HCT116 (cell line): Measurements from ENCODE around the gene MNX1. TPM values are rescaled to one million over a fixed set of nuclear protein-coding genes. Genes with fewer than 3 reads are reported as not detected.

Experiments used
- ATAC-seq: fragments of 200-7000 bp; cut with Tn5 transposase; 2 replicates; pipeline ENCODE4 v1.9.1; 2020; ENCODE audit warnings: mild to moderate bottlenecking, moderate library complexity
- BruUV-seq: library from RNA; stranded (reverse); fragments of 400-500 nt; replicated peaks from 2 replicates; lab custom pipeline; 2021; lab: Mats Ljungman, UMichigan
- CTCF ChIA-PET: fragments of 300-600 bp; sonication (Branson Sonifier 250); formaldehyde crosslinking; loops from one replicate; lab custom pipeline; 2021; ENCODE audit warnings: antibody characterized with exemption; lab: Charles Lee
- POLR2A ChIA-PET: fragments of 300-600, 350-600 bp; sonication (Branson Sonifier 250); formaldehyde crosslinking; loops from one replicate; lab custom pipeline; 2021; ENCODE audit warnings: antibody characterized with exemption; lab: Charles Lee
- RAD21 ChIA-PET, 2 experiments: fragments of 300-600 bp; sonication (Branson Sonifier 250); formaldehyde crosslinking; loops; one replicate each; lab custom pipeline; 2023; ENCODE audit warnings: low total read pairs in 2 of 2; ENCODE audit not compliant: uncharacterized antibody in 2 of 2, unreplicated experiment in 2 of 2, low non-redundant PET in 1 of 2; lab: Charles Lee
- DNase-seq: peaks from one replicate; pipeline ENCODE4 v3.0.0-alpha.2; 2010; ENCODE audit warnings: low read depth, low spot score
- H2AFZ ChIP-seq: fragments of 200-600 bp; shearing (Covaris generic), sonication (generic); 2 replicates; pipeline ENCODE4 v1.6.1; 2017; ENCODE audit warnings: low read depth, mixed run types, mixed read lengths, antibody characterized with exemption, low read length; ENCODE audit not compliant: poor library complexity, severe bottlenecking
- H3K27ac ChIP-seq: 2 replicates; pipeline ENCODE4 v1.5.1; 2012; ENCODE audit warnings: low read depth, low read length
- H3K27me3 ChIP-seq: fragments of 200-600 bp; sonication (generic); 2 replicates; pipeline ENCODE4 v1.6.1; 2016; ENCODE audit warnings: mixed run types, low read length, mixed read lengths; ENCODE audit not compliant: insufficient read depth
- H3K36me3 ChIP-seq, 2 experiments: fragments of 200-500 bp in 1 of 2; fragments of 200-600 bp in 1 of 2; sonication (Bioruptor generic) in 1 of 2; sonication (generic) in 1 of 2; 2 replicates each; pipeline versions ENCODE4 v1.5.1 to v1.6.1; 2014 to 2016; ENCODE audit warnings: low read length in 2 of 2, inconsistent platforms in 1 of 2, mixed read lengths in 1 of 2, mixed run types in 1 of 2; ENCODE audit not compliant: insufficient read depth in 2 of 2, control insufficient read depth in 1 of 2
- H3K4me1 ChIP-seq, 2 experiments: fragments of 200-600 bp in 1 of 2; sonication (generic) in 1 of 2; 2 replicates each; pipeline versions ENCODE4 v1.5.1 to v1.6.1; 2012 to 2017; ENCODE audit warnings: low read length in 2 of 2, inconsistent platforms in 1 of 2, mild to moderate bottlenecking in 1 of 2, mixed read lengths in 1 of 2, mixed run types in 1 of 2, moderate library complexity in 1 of 2; ENCODE audit not compliant: insufficient read depth in 2 of 2, control insufficient read depth in 1 of 2
- H3K4me2 ChIP-seq: fragments of 200-600 bp; sonication (generic); 2 replicates; pipeline ENCODE4 v1.6.1; 2017; ENCODE audit warnings: mixed run types, low read length, mixed read lengths
- H3K4me3 ChIP-seq, 2 experiments: fragments of 200-600 bp in 1 of 2; sonication (generic) in 1 of 2; replicated peaks in 1 of 2; 2 replicates each; pipeline ENCODE4 v1.5.1; 2011 to 2016; ENCODE audit warnings: low read length in 2 of 2, control low read depth in 1 of 2, low read depth in 1 of 2, mild to moderate bottlenecking in 1 of 2, mixed read lengths in 1 of 2, mixed run types in 1 of 2
- H3K79me2 ChIP-seq: fragments of 200-600 bp; sonication (generic); 2 replicates; pipeline ENCODE4 v1.6.1; 2017; ENCODE audit warnings: mild to moderate bottlenecking, mixed run types, low read length, moderate library complexity, mixed read lengths; ENCODE audit not compliant: insufficient read depth
- H3K9ac ChIP-seq: fragments of 200-600 bp; sonication (generic); 2 replicates; pipeline ENCODE4 v1.6.1; 2016; ENCODE audit warnings: low read length, mixed read lengths
- H3K9me2 ChIP-seq: fragments of 200-600 bp; sonication (generic), shearing (Covaris generic); 2 replicates; pipeline ENCODE4 v1.6.1; 2017; ENCODE audit warnings: mixed run types, mild to moderate bottlenecking, moderate library complexity; ENCODE audit not compliant: insufficient read depth
- H3K9me3 ChIP-seq, 2 experiments: fragments of 200-500 bp in 1 of 2; fragments of 200-600 bp in 1 of 2; sonication (Bioruptor generic) in 1 of 2; sonication (generic) in 1 of 2; 2 replicates each; pipeline ENCODE4 v1.6.1; 2014 to 2017; ENCODE audit warnings: low read length in 2 of 2, mixed read lengths in 2 of 2, inconsistent platforms in 1 of 2, low read depth in 1 of 2, mild to moderate bottlenecking in 1 of 2, mixed run types in 1 of 2, moderate library complexity in 1 of 2; ENCODE audit not compliant: control insufficient read depth in 1 of 2, insufficient read depth in 1 of 2
- H4K20me1 ChIP-seq: fragments of 200-600 bp; sonication (generic), shearing (Covaris generic); 2 replicates; pipeline ENCODE4 v1.6.1; 2017; ENCODE audit warnings: mixed run types, mild to moderate bottlenecking, moderate library complexity; ENCODE audit not compliant: insufficient read depth
- ATF3 ChIP-seq: IDR thresholded peaks from 2 replicates; pipeline ENCODE4 v1.6.1; 2012
- CBX3 ChIP-seq: IDR thresholded peaks from 2 replicates; pipeline ENCODE4 v1.6.1; 2012; ENCODE audit warnings: low read depth
- EGR1 ChIP-seq: IDR thresholded peaks from 2 replicates; pipeline ENCODE4 v1.6.1; 2012; ENCODE audit warnings: low read depth
- EZH2phosphoT487 ChIP-seq: fragments of 200-600 bp; IDR thresholded peaks from 2 replicates; pipeline ENCODE4 v1.6.1; 2018; ENCODE audit warnings: antibody characterized with exemption, borderline replicate concordance
- FOSL1 ChIP-seq: IDR thresholded peaks from 2 replicates; pipeline ENCODE4 v1.6.1; 2012; ENCODE audit warnings: low read depth
- MAX ChIP-seq: IDR thresholded peaks from 2 replicates; pipeline ENCODE4 v1.6.1; 2012
- POLR2AphosphoS5 ChIP-seq: IDR thresholded peaks from 2 replicates; pipeline ENCODE4 v1.6.1; 2011; ENCODE audit warnings: mild to moderate bottlenecking, low read depth, low read length, moderate library complexity
- RAD21 ChIP-seq: IDR thresholded peaks from 2 replicates; pipeline ENCODE4 v1.6.1; 2012; ENCODE audit warnings: low read depth, mild to moderate bottlenecking
- SIN3A ChIP-seq: IDR thresholded peaks from 2 replicates; pipeline ENCODE4 v1.6.1; 2012; ENCODE audit warnings: low read depth
- SRF ChIP-seq: IDR thresholded peaks from 2 replicates; pipeline ENCODE4 v1.6.1; 2012; ENCODE audit warnings: low read depth
- ZFX ChIP-seq: fragments of 450-650 bp; IDR thresholded peaks from 2 replicates; pipeline ENCODE4 v1.6.1; 2017
- ZNF274 ChIP-seq: fragments of 200-500 bp; sonication (Bioruptor generic); IDR thresholded peaks from 2 replicates; pipeline ENCODE4 v1.6.1; 2014; ENCODE audit warnings: mild to moderate bottlenecking, low read depth, low read length, inconsistent platforms
- intact Hi-C: fragments of 100-400 bp; cut with micrococcal nuclease; formaldehyde crosslinking; loops from 2 replicates; pipeline ENCODE4 v1.10.0; 2022
- total RNA-seq: library from RNA; stranded (reverse); gene quantifications from one replicate; pipeline ENCODE4 v1.2.1, GENCODE V29; 2021; ENCODE audit not compliant: unreplicated experiment
- TF ChIP-seq, protein P1 (sequence below): IDR thresholded peaks from 2 replicates; pipeline ENCODE4 v1.6.1; 2012; ENCODE audit warnings: low read depth

MNX1 gene
- total RNA-seq, 1 experiment from 2014 or later, result 7.7 TPM

- H3K36me3 ChIP-seq, result no peaks in the 10 kb centered on the region
- DNase-seq, result no peak
- peaks cover 0 to 9% of the 10 kb centered on the region in 2 experiments; a peak in 1 of 4 replicates for H3K9me3 ChIP-seq
- no peak overlapping the region for H3K4me2 ChIP-seq
- no peaks in the 10 kb centered on the region for H4K20me1 ChIP-seq
- intact Hi-C loops, result no loop called here
- H3K27me3 ChIP-seq, result no peaks in the 10 kb centered on the region
- no TSS peak for BruUV-seq
- H3K9me2 ChIP-seq, result no peaks in the 10 kb centered on the region
- no peak overlapping the region for H3K27ac ChIP-seq
- no peak overlapping the region for H2AFZ ChIP-seq
- POLR2A ChIA-PET, result no interaction called here
- CTCF ChIA-PET, result no interaction called here
- H3K79me2 ChIP-seq, result no peaks in the 10 kb centered on the region
- no peak overlapping the region for H3K9ac ChIP-seq
- TF ChIP-seq EZH2phosphoT487, result no peak
- no peak for TF ChIP-seq POLR2AphosphoS5
- no peak for TF ChIP-seq SIN3A
- no peak for TF ChIP-seq MAX
- TF ChIP-seq, protein P1, sequence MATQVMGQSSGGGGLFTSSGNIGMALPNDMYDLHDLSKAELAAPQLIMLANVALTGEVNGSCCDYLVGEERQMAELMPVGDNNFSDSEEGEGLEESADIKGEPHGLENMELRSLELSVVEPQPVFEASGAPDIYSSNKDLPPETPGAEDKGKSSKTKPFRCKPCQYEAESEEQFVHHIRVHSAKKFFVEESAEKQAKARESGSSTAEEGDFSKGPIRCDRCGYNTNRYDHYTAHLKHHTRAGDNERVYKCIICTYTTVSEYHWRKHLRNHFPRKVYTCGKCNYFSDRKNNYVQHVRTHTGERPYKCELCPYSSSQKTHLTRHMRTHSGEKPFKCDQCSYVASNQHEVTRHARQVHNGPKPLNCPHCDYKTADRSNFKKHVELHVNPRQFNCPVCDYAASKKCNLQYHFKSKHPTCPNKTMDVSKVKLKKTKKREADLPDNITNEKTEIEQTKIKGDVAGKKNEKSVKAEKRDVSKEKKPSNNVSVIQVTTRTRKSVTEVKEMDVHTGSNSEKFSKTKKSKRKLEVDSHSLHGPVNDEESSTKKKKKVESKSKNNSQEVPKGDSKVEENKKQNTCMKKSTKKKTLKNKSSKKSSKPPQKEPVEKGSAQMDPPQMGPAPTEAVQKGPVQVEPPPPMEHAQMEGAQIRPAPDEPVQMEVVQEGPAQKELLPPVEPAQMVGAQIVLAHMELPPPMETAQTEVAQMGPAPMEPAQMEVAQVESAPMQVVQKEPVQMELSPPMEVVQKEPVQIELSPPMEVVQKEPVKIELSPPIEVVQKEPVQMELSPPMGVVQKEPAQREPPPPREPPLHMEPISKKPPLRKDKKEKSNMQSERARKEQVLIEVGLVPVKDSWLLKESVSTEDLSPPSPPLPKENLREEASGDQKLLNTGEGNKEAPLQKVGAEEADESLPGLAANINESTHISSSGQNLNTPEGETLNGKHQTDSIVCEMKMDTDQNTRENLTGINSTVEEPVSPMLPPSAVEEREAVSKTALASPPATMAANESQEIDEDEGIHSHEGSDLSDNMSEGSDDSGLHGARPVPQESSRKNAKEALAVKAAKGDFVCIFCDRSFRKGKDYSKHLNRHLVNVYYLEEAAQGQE, result no peak
- TF ChIP-seq CBX3, result no peak
- TF ChIP-seq ZNF274, result no peak
- no peak for TF ChIP-seq RAD21
- no peak for TF ChIP-seq FOSL1
- TF ChIP-seq ZFX, result no peak
- TF ChIP-seq SRF, result no peak
- TF ChIP-seq ATF3, result no peak
- TF ChIP-seq EGR1, result no peak
- TF ChIP-seq, all 23 proteins: peak for 0
- RAD21 ChIA-PET, result no interaction called here
- ATAC-seq, result no peak
- Histone ChIP-seq H3K4me3 (no peak overlapping the region), H3K4me1 (no peaks in the 10 kb centered on the region)
Observed at GRCh38 chr7:157059534-157059933, 49.1 kb upstream of the MNX1 start.
